Panc1 (cell line): ENCODE results near the gene WTAP. TPM values are rescaled to one million over a fixed set of nuclear protein-coding genes. Genes with fewer than 3 reads are reported as not detected.

Experiments
- ATAC-seq: fragments of 200-7000 bp; cut with Tn5 transposase; 2 replicates; pipeline ENCODE4 v1.9.1; 2020; ENCODE audit warnings: mild to moderate bottlenecking, moderate library complexity
- BruUV-seq: library from RNA; stranded (reverse); fragments of 400-500 nt; replicated peaks from 2 replicates; lab custom pipeline; 2021; lab: Mats Ljungman, UMichigan
- CTCF ChIA-PET: fragments of 300-600 bp; sonication (Branson Sonifier 250); formaldehyde crosslinking; loops from one replicate; lab custom pipeline; 2022; ENCODE audit warnings: antibody characterized with exemption; lab: Charles Lee
- POLR2A ChIA-PET: fragments of 300-600 bp; sonication (Branson Sonifier 250); formaldehyde crosslinking; loops from one replicate; lab custom pipeline; 2022; ENCODE audit warnings: antibody characterized with exemption; lab: Charles Lee
- DNase-seq: peaks from one replicate; pipeline ENCODE4 v3.0.0-alpha.2; 2010; ENCODE audit warnings: low read depth, low spot score
- H3K27ac ChIP-seq: 2 replicates; pipeline ENCODE4 v1.5.1; 2011; ENCODE audit warnings: mild to moderate bottlenecking, low read length, inconsistent platforms
- H3K27me3 ChIP-seq: fragments of 200-500 bp; sonication (Bioruptor generic); 2 replicates; pipeline ENCODE4 v1.6.0; 2014; ENCODE audit warnings: low read length, inconsistent platforms; ENCODE audit not compliant: control insufficient read depth, insufficient read depth
- H3K36me3 ChIP-seq: fragments of 200-500 bp; sonication (Bioruptor generic); 2 replicates; pipeline ENCODE4 v1.5.1; 2014; ENCODE audit warnings: inconsistent platforms, mild to moderate bottlenecking, low read length, moderate library complexity; ENCODE audit not compliant: control insufficient read depth, insufficient read depth
- H3K4me1 ChIP-seq: 2 replicates; pipeline ENCODE4 v1.5.1; 2011; ENCODE audit warnings: inconsistent platforms, mild to moderate bottlenecking, low read length, moderate library complexity; ENCODE audit not compliant: control insufficient read depth, insufficient read depth
- H3K4me3 ChIP-seq, 2 experiments: 2 replicates each; pipeline ENCODE4 v1.5.1; 2011 to 2012; ENCODE audit warnings: low read depth in 2 of 2, low read length in 2 of 2, mild to moderate bottlenecking in 2 of 2, inconsistent platforms in 1 of 2, moderate library complexity in 1 of 2
- H3K9me3 ChIP-seq: fragments of 200-500 bp; sonication (Bioruptor generic); 2 replicates; pipeline ENCODE4 v1.5.1; 2014; ENCODE audit warnings: low read depth, mild to moderate bottlenecking, inconsistent platforms, low read length, moderate library complexity; ENCODE audit not compliant: control insufficient read depth, insufficient read depth
- POLR2AphosphoS5 ChIP-seq: IDR thresholded peaks from 2 replicates; pipeline ENCODE4 v1.6.1; 2012; ENCODE audit warnings: mild to moderate bottlenecking, low read depth, low read length, moderate library complexity
- SIN3A ChIP-seq: IDR thresholded peaks from 2 replicates; pipeline ENCODE4 v1.6.1; 2012; ENCODE audit warnings: low read depth, mild to moderate bottlenecking, low read length, moderate library complexity, borderline replicate concordance; ENCODE audit not compliant: insufficient read depth
- TCF7L2 ChIP-seq: IDR thresholded peaks from 2 replicates; pipeline ENCODE4 v1.6.1; 2011; ENCODE audit warnings: mild to moderate bottlenecking, low read depth, low read length, inconsistent platforms
- in situ Hi-C: cut with HindIII; loops from 2 replicates; pipeline ENCODE4 v1.10.0; 2016; ENCODE audit warnings: low sequenced_read_pairs, low pct_unique_long_range_greater_than_20kb
- intact Hi-C: fragments of 100-400 bp; cut with micrococcal nuclease; formaldehyde crosslinking; loops from one replicate; pipeline ENCODE4 v1.10.0; 2022; ENCODE audit not compliant: unreplicated experiment
- total RNA-seq: library from RNA; stranded (reverse); gene quantifications from one replicate; pipeline ENCODE4 v1.2.1, GENCODE V29; 2021; ENCODE audit not compliant: unreplicated experiment
- TF ChIP-seq, protein P1 (sequence below): fragments of 450-650 bp; IDR thresholded peaks from 2 replicates; pipeline ENCODE4 v1.5.1; 2017; ENCODE audit warnings: mild to moderate bottlenecking
- TF ChIP-seq, protein P2 (sequence below), 2 experiments: IDR thresholded peaks; 2 replicates each; pipeline ENCODE4 v1.6.1; 2011 to 2012; ENCODE audit warnings: low read depth in 2 of 2, control low read depth in 1 of 2, low read length in 1 of 2, mild to moderate bottlenecking in 1 of 2, moderate library complexity in 1 of 2; ENCODE audit not compliant: insufficient read depth in 1 of 2

WTAP gene
- total RNA-seq, 1 experiment from 2014 or later = 112 TPM

DNA sequence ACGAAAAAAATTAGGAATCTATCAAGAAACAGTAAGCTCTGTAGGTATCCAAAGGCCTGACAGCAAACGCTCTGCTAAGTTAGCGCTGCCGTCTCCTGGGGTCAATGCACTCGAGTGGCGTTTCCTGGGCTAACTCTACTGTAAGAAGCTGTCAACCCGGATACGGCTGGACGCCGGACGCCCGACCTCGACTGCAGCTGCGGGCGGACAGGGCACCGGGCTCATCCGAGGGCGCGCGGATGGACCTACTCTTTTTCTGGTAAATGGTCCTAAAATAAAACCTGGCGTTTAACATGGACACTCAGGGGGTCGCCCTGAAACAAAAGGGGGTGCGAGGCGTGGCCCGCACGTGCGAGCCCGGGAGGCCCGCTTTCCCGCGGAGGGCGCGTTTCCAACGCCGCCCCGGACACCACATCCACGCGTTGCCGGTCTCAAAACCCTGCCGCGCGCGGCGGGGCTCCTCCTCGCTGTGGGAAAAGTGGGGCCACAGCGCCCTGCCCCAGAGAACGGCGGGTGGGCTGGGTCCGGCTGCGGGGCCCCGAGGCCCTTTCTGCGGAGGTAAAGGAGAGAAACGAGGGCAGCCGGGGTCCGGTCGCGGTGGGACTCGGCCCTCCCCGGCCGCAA is 61.6 kb downstream of the WTAP start:
- POLR2A ChIA-PET = interaction anchor here (0.6 to 0.7 kb wide), 2 partner anchors 19 to 26 kb away, joined by 3 to 6 read pairs; no protein-coding TSS in a partner anchor
- Histone ChIP-seq H3K27ac (peak overlapping the region; percentile 87), H3K27me3 (no peaks in the 10 kb centered on the region), H3K4me3 (peak overlapping the region; percentile 98 to 99), H3K36me3 (peaks cover 54% of the 10 kb centered on the region), H3K4me1 (peaks cover 28% of the 10 kb centered on the region; the same call in 1 of the 2 replicates), H3K9me3 (no peaks in the 10 kb centered on the region)
- DNase-seq (no peak), ATAC-seq (no peak; the same call in 1 of the 2 replicates)
- in situ Hi-C loops = no loop called here
- intact Hi-C loops = loop anchor here (5.0 kb wide), 1 partner anchor 97 kb away; the partner anchor contains the start of gene SOD2
- CTCF ChIA-PET = no interaction called here
- BruUV-seq = no TSS peak
- TF ChIP-seq, protein P1, sequence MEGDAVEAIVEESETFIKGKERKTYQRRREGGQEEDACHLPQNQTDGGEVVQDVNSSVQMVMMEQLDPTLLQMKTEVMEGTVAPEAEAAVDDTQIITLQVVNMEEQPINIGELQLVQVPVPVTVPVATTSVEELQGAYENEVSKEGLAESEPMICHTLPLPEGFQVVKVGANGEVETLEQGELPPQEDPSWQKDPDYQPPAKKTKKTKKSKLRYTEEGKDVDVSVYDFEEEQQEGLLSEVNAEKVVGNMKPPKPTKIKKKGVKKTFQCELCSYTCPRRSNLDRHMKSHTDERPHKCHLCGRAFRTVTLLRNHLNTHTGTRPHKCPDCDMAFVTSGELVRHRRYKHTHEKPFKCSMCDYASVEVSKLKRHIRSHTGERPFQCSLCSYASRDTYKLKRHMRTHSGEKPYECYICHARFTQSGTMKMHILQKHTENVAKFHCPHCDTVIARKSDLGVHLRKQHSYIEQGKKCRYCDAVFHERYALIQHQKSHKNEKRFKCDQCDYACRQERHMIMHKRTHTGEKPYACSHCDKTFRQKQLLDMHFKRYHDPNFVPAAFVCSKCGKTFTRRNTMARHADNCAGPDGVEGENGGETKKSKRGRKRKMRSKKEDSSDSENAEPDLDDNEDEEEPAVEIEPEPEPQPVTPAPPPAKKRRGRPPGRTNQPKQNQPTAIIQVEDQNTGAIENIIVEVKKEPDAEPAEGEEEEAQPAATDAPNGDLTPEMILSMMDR = no peak
- TF ChIP-seq TCF7L2 (no peak), SIN3A (peak; percentile 60; the same call in 1 of the 2 replicates), POLR2AphosphoS5 (no peak)
- TF ChIP-seq, protein P2, sequence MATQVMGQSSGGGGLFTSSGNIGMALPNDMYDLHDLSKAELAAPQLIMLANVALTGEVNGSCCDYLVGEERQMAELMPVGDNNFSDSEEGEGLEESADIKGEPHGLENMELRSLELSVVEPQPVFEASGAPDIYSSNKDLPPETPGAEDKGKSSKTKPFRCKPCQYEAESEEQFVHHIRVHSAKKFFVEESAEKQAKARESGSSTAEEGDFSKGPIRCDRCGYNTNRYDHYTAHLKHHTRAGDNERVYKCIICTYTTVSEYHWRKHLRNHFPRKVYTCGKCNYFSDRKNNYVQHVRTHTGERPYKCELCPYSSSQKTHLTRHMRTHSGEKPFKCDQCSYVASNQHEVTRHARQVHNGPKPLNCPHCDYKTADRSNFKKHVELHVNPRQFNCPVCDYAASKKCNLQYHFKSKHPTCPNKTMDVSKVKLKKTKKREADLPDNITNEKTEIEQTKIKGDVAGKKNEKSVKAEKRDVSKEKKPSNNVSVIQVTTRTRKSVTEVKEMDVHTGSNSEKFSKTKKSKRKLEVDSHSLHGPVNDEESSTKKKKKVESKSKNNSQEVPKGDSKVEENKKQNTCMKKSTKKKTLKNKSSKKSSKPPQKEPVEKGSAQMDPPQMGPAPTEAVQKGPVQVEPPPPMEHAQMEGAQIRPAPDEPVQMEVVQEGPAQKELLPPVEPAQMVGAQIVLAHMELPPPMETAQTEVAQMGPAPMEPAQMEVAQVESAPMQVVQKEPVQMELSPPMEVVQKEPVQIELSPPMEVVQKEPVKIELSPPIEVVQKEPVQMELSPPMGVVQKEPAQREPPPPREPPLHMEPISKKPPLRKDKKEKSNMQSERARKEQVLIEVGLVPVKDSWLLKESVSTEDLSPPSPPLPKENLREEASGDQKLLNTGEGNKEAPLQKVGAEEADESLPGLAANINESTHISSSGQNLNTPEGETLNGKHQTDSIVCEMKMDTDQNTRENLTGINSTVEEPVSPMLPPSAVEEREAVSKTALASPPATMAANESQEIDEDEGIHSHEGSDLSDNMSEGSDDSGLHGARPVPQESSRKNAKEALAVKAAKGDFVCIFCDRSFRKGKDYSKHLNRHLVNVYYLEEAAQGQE (IDR thresholded peaks at IDR 0.05; ENCODE audit: insufficient read depth in 1 of 2, low read depth in 2 of 2, low read length in 1 of 2) = no peak

DNA sequence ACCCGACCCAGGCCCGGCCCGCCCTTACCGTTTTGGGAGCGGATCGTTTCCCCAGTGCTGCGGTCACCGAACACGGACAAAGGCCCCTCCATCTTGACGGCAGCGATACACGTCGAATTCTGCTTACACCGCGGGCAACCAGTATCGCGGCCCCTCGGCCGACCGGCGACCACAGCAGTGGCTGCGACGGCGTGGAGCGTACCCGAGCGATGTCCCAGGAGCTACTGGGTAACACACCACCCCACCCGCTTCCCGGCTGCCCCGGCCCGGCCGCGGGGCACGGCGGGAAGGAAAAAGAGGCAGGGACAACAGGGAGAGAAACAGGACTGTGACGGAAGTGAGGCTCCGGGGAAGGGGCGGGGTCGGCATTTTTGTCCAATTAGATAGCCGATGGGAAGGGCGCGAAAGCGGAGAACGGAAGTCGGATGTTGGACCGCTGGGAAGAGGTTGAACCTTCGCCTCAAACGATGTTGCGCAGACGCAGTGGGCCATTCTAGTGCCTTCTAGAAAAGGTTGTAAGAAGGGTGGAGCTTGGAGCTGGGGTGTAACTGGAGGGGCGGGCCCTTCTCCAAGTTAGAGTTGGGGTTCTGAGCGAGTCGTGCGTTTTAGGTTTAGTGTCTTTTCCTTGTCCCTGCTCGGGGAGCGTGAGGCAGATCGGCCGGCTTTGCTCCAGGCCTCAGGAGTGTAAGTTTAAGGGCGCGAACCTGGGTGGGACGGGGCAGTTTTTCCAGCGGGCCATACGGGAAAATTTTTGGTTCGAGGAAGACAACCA is 62.3 kb downstream of the WTAP start, which contains the start of gene TCP1:
TCP1 (minus strand) TSS at position 226 of the 772 bp plus-strand sequence; CDS start at position 92, 134 bp downstream.
- intact Hi-C loops = loop anchor here (5.0 kb wide), 1 partner anchor 97 kb away; the partner anchor contains the start of gene SOD2
- H3K4me3 ChIP-seq = peak within 1 kb of the TSS; percentile 98 to 99
- peaks cover 57% of the 10 kb centered on the region for H3K36me3 ChIP-seq

More for the DNA sequence above, 62.3 kb downstream of the WTAP start, which contains the start of gene TCP1:
- TF ChIP-seq SIN3A (no peak; the same call in 1 of the 2 replicates), POLR2AphosphoS5 (peak; percentile 92)
- ATAC-seq = peak; percentile 93
- in situ Hi-C loops = no loop called here
- peak; percentile 96 for DNase-seq
- no TSS peak for BruUV-seq
- no peaks in the 10 kb centered on the region for H3K27me3 ChIP-seq
- ChIA-PET CTCF (interaction anchor here (0.6 to 0.7 kb wide), 2 partner anchors 15 to 35 kb away, joined by 3 read pairs; no protein-coding TSS in a partner anchor), POLR2A (interaction anchor here (0.7 to 1.0 kb wide), 2 partner anchors 27 to 63 kb away, joined by 4 to 6 read pairs; partner anchors contain the start of gene WTAP)
- H3K9me3 ChIP-seq = no peaks in the 10 kb centered on the region
- H3K27ac ChIP-seq = peak within 1 kb of the TSS; percentile 99
- H3K4me1 ChIP-seq = peaks cover 28% of the 10 kb centered on the region; the same call in 1 of the 2 replicates
